ENCODE results near the gene CRYBG1. TPM values are rescaled to one million over a fixed set of nuclear protein-coding genes. Genes with fewer than 3 reads are reported as not detected.
A peak's percentile ranks its signal among the peaks of the same experiment; 100 is the strongest.

CRYBG1 gene
- total and polyA plus RNA-seq, 2 donors (not counting 3 experiments of a cell fraction or from before 2014, with no cell fraction given) = 4.1 to 30.1 TPM

DNA sequence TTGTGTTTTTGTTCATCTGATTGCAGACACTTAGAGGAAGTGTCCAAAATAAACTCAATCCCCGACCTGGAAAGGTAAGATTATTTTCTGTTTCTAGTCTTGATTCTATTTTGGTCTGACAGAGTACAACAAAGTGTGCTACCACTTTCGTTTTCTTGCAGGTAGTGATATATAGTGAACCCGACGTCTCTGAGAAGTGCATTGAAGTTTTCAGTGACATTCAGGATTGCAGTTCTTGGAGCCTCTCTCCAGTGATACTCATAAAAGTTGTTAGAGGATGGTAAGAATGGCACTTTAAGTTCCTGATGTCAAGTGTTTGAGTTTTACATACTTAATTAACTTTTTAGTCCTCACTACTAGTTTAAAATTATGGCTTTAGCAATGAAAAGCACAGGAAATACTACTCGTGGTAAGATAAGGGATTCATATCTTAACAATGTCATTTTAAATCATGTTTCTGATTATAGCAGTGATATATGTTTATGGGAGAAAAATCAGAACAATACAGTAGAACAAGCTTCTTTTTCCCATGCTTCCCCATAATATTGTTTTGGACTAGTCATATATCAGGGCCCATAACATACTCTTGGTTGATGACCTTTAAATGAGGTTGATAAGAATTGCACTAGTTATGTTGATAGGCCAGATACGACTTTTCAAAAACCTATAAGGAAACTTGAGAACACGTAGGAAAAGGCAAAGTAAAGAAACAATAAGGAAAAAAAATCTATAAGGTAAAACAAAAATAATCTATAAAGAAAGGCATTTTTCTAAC lies 164.8 kb downstream of the CRYBG1 start:
- Histone ChIP-seq H2AFZ (ENCODE audit: low read depth, low read length) (peak overlapping the region; percentile 29), H3K79me2 (ENCODE audit: control insufficient read depth, insufficient read depth, low read length) (no peaks in the 10 kb centered on the region), H3K36me3 (ENCODE audit: control insufficient read depth in 2 of 2, extremely low read depth in 1 of 2, insufficient read depth in 2 of 2, low read length in 2 of 2) (no peaks in the 10 kb centered on the region), H3K4me3 (replicated peaks in 1 of 3; ENCODE audit: insufficient read depth in 1 of 3, low read depth in 1 of 3, low read length in 3 of 3) (peak overlapping the region in 2 of 3 experiments; percentile 10 to 41), H3K27ac (ENCODE audit: insufficient read depth, low read depth, low read length) (peak overlapping the region; percentile 31), H3K9ac (replicated peaks; ENCODE audit: extremely low read depth, insufficient read depth, low read length) (peak overlapping the region; percentile 14), H4K20me1 (replicated peaks; ENCODE audit: control insufficient read depth, extremely low read depth, insufficient read depth, low read length) (no peaks in the 10 kb centered on the region), H3K9me3 (replicated peaks; ENCODE audit: control insufficient read depth, insufficient read depth, low read length) (no peaks in the 10 kb centered on the region), H3K4me1 (ENCODE audit: control insufficient read depth, extremely low read depth, insufficient read depth, low read length) (peaks cover 43% of the 10 kb centered on the region), H3K27me3 (ENCODE audit: control insufficient read depth in 2 of 2, insufficient read depth in 2 of 2, low read length in 2 of 2) (no peaks in the 10 kb centered on the region), H3K9me1 (replicated peaks; ENCODE audit: control insufficient read depth, extremely low read depth, insufficient read depth, low read length) (no peaks in the 10 kb centered on the region), H3K4me2 (ENCODE audit: insufficient read depth, low read length) (peak overlapping the region; percentile 89)
- CTCF ChIA-PET = interaction anchor here (1.0 to 3.0 kb wide), 4 partner anchors 12 to 186 kb away, joined by 3 to 33 read pairs (median 4); no protein-coding TSS in a partner anchor
- TF ChIP-seq EZH2 (IDR thresholded peaks at IDR 0.05; ENCODE audit: borderline replicate concordance, low read depth, low read length, severe bottlenecking) (no peak), GATA2 (IDR thresholded peaks at IDR 0.05; ENCODE audit: insufficient read depth, insufficient read length, low read depth, low read length) (no peak), JUN (IDR thresholded peaks at IDR 0.05; ENCODE audit: borderline replicate concordance, insufficient read depth, insufficient read length, low read depth) (no peak), POLR2AphosphoS5 (IDR thresholded peaks at IDR 0.05; ENCODE audit: insufficient read depth, low read depth, low read length) (no peak), MYC (IDR thresholded peaks at IDR 0.05; ENCODE audit: low read depth, low read length) (no peak), POLR2A (IDR thresholded peaks at IDR 0.05; ENCODE audit: low read depth, low read length) (no peak), FOS (IDR thresholded peaks at IDR 0.05; ENCODE audit: borderline replicate concordance, insufficient read depth, low read length) (no peak)
- TF ChIP-seq, protein P1, sequence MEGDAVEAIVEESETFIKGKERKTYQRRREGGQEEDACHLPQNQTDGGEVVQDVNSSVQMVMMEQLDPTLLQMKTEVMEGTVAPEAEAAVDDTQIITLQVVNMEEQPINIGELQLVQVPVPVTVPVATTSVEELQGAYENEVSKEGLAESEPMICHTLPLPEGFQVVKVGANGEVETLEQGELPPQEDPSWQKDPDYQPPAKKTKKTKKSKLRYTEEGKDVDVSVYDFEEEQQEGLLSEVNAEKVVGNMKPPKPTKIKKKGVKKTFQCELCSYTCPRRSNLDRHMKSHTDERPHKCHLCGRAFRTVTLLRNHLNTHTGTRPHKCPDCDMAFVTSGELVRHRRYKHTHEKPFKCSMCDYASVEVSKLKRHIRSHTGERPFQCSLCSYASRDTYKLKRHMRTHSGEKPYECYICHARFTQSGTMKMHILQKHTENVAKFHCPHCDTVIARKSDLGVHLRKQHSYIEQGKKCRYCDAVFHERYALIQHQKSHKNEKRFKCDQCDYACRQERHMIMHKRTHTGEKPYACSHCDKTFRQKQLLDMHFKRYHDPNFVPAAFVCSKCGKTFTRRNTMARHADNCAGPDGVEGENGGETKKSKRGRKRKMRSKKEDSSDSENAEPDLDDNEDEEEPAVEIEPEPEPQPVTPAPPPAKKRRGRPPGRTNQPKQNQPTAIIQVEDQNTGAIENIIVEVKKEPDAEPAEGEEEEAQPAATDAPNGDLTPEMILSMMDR (IDR thresholded peaks at IDR 0.05; ENCODE audit: extremely low read depth in 1 of 2, insufficient read depth in 1 of 2, low read depth in 1 of 2, low read length in 2 of 2) = no peak
- TF ChIP-seq, protein P2, sequence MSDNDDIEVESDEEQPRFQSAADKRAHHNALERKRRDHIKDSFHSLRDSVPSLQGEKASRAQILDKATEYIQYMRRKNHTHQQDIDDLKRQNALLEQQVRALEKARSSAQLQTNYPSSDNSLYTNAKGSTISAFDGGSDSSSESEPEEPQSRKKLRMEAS (IDR thresholded peaks at IDR 0.05; ENCODE audit: insufficient read depth, insufficient read length) = no peak
- dilution Hi-C loops (cut with MboI; ENCODE audit: extremely low pct_ligation_motif_present, low sequenced_read_pairs) = no loop called here
- DNase-seq (ENCODE audit: low read depth, low spot score) (peak; percentile 70), FAIRE-seq (peak; percentile 67)
- BruUV-seq (replicated peaks) = no TSS peak
- POLR2A ChIA-PET = no interaction called here
- intact Hi-C loops (cut with micrococcal nuclease) = loop anchor here (1.0 kb wide), 2 partner anchors 12 to 22 kb away; no protein-coding TSS in a partner anchor
